Lower lobe of right lung (tissue), 2 donors: ENCODE measurements around the gene NT5C2. TPM values are rescaled to one million over a fixed set of nuclear protein-coding genes. Genes with fewer than 3 reads are reported as not detected.

ENCODE experiments used
- ATAC-seq, 2 donors: fragments of 200-7000 bp; cut with Tn5 transposase; one replicate each; pipeline ENCODE4 v1.9.1; 2020 to 2022; ENCODE audit warnings: mild to moderate bottlenecking in 2 of 2, moderate library complexity in 2 of 2
- DNase-seq: peaks from one replicate; pipeline ENCODE4 v3.0.0-alpha.2; 2020
- H3K27ac ChIP-seq: fragments of 200-600 bp; one replicate; pipeline ENCODE4 v1.8.0; 2022
- H3K27me3 ChIP-seq: fragments of 200-600 bp; one replicate; pipeline ENCODE4 v1.8.0; 2022; ENCODE audit warnings: low read depth
- H3K36me3 ChIP-seq: fragments of 200-600 bp; one replicate; pipeline ENCODE4 v1.8.0; 2022; ENCODE audit warnings: mild to moderate bottlenecking
- H3K4me1 ChIP-seq: fragments of 200-600 bp; one replicate; pipeline ENCODE4 v1.8.0; 2022
- H3K4me3 ChIP-seq: fragments of 200-600 bp; one replicate; pipeline ENCODE4 v1.8.0; 2022; ENCODE audit warnings: mild to moderate bottlenecking
- H3K9me3 ChIP-seq: fragments of 200-600 bp; one replicate; pipeline ENCODE4 v1.8.0; 2022
- CTCF ChIP-seq: fragments of 200-600 bp; IDR thresholded peaks from one replicate; pipeline ENCODE4 v1.8.0; 2022; ENCODE audit warnings: antibody characterized with exemption, mild to moderate bottlenecking
- intact Hi-C: fragments of 100-400 bp; cut with DNase I; formaldehyde crosslinking; loops from one replicate; pipeline ENCODE4 v1.11.0; 2022
- total RNA-seq: library from RNA; stranded (reverse); fragmentation: NEBNext Ultra II Directional; extraction: Animal tissue kit (Norgen Biotek cat#: 25700); gene quantifications from one replicate; pipeline ENCODE4 v1.2.1, GENCODE V29; 2021
- donor health status: DM: no; HTN: yes; CAD: no; lungs with severe emphysema.

NT5C2 gene
- total RNA-seq, 1 donor from 2014 or later = 105 TPM

- DNase-seq (no peak), ATAC-seq (no peak)
- Histone ChIP-seq H3K36me3 (peaks cover 20% of the 10 kb centered on the region), H3K4me3 (no peak overlapping the region), H3K27ac (no peak overlapping the region), H3K27me3 (no peaks in the 10 kb centered on the region), H3K4me1 (peaks cover 25% of the 10 kb centered on the region), H3K9me3 (no peaks in the 10 kb centered on the region)
- no peak for TF ChIP-seq CTCF
- intact Hi-C loops = no loop called here
These were observed 65.8 kb downstream of the NT5C2 start for GRCh38 chr10:103127241-103127640.

- TF ChIP-seq CTCF = no peak
- Histone ChIP-seq H3K36me3 (peaks cover 10% of the 10 kb centered on the region), H3K9me3 (no peaks in the 10 kb centered on the region), H3K4me1 (peaks cover 40% of the 10 kb centered on the region), H3K27ac (no peak overlapping the region), H3K4me3 (no peak overlapping the region), H3K27me3 (no peaks in the 10 kb centered on the region)
- DNase-seq (no peak), ATAC-seq (no peak)
- intact Hi-C loops = no loop called here
These were observed 67.5 kb downstream of the NT5C2 start for GRCh38 chr10:103125323-103126267.

- H3K27me3 ChIP-seq = no peaks in the 10 kb centered on the region
- peaks cover 45% of the 10 kb centered on the region for H3K4me1 ChIP-seq
- H3K4me3 ChIP-seq = no peak overlapping the region
- no peak overlapping the region for H3K27ac ChIP-seq
- no peak for ATAC-seq
- peaks cover 10% of the 10 kb centered on the region for H3K36me3 ChIP-seq
- no peaks in the 10 kb centered on the region for H3K9me3 ChIP-seq
- no peak for DNase-seq
- TF ChIP-seq CTCF = no peak
- intact Hi-C loops = no loop called here
These were observed 68.5 kb downstream of the NT5C2 start for GRCh38 chr10:103124420-103125096.

- Histone ChIP-seq H3K27me3 (no peaks in the 10 kb centered on the region), H3K36me3 (peaks cover 10% of the 10 kb centered on the region), H3K4me3 (no peak overlapping the region), H3K4me1 (peaks cover 46% of the 10 kb centered on the region), H3K9me3 (no peaks in the 10 kb centered on the region), H3K27ac (no peak overlapping the region)
- DNase-seq (no peak), ATAC-seq (no peak)
- intact Hi-C loops = no loop called here
- TF ChIP-seq CTCF = no peak
These were observed 69.6 kb downstream of the NT5C2 start for GRCh38 chr10:103123282-103124024.

GRCh38 chr10:103120977-103121735 lies 71.9 kb downstream of the NT5C2 start:
- intact Hi-C loops = no loop called here
- Histone ChIP-seq H3K9me3 (no peaks in the 10 kb centered on the region), H3K36me3 (peaks cover 5% of the 10 kb centered on the region), H3K27ac (no peak overlapping the region), H3K27me3 (no peaks in the 10 kb centered on the region), H3K4me3 (no peak overlapping the region), H3K4me1 (peaks cover 42% of the 10 kb centered on the region)
- DNase-seq (no peak), ATAC-seq (peak in 1 of 2 donors; percentile 39)
- TF ChIP-seq CTCF = no peak
